Ovary (tissue), 3 donors: Measurements from ENCODE around the gene DNM2.

Experiments used
- EP300 ChIP-seq: sonication (generic); formaldehyde crosslinking; IDR thresholded peaks from one replicate; pipeline ENCODE4 v1.6.1; 2017; ENCODE audit warnings: antibody characterized with exemption
- POLR2A ChIP-seq: fragments of 450-650 bp; IDR thresholded peaks from one replicate; pipeline ENCODE4 v1.6.1; 2017; ENCODE audit warnings: antibody characterized with exemption, mild to moderate bottlenecking, moderate library complexity
- TF ChIP-seq, protein P1 (sequence below), 3 donors: fragments of 450-650 bp in 2 of 3; fragments of 200-600 bp in 1 of 3; IDR thresholded peaks; one replicate each; pipeline versions ENCODE4 v1.5.1 to v1.8.0; 2016 to 2022; ENCODE audit warnings: antibody characterized with exemption in 3 of 3, mild to moderate bottlenecking in 1 of 3
- donor health status: DM: no; HTN: no; CAD: no.

DNA sequence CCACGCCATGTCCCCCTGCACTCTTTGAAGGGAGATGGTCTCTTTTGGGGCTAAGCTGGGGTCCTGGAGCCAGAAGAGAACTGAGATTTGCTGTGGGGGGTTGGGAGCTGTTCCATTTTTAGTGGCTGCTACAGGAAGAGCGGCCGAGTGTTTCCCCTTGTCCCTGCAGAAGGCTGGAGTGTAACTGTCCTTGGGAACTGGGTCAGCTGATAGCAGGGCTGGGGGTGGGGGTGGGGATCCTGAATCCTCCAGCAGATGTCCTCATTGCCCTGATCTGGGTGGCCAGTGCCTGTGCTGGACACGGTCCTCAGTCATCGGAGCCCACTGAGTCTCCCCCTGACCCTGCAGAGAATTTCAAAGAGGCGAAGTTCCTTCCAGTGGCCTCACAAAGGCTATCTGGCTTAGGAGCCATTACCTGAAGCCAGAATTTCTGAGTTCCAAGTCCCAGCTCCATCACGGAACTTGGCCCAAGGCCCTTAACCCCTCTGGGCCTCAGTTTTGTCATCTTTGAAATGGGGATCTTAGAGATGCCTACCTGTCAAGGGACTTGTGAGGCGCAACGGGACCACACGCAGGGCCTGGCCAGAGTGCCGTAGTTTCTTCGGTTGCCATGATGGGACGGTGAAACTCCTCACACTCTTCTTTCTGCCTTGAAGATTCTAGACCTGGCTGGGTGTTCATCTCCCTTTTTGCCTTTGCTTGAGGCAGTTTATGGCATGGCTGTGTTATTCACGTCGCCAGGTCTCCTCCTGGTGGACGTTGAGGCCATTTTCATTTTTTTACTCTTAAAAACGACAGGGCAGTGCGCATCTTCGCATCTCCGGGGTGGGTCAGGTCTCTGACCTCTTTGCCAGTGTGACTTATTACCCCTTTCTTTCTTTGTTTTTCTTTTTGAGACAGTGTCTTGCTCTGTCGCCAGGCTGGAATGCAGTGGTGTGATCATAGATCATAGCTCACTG lies 51.9 kb downstream of the DNM2 start:
- TF ChIP-seq, protein P1, sequence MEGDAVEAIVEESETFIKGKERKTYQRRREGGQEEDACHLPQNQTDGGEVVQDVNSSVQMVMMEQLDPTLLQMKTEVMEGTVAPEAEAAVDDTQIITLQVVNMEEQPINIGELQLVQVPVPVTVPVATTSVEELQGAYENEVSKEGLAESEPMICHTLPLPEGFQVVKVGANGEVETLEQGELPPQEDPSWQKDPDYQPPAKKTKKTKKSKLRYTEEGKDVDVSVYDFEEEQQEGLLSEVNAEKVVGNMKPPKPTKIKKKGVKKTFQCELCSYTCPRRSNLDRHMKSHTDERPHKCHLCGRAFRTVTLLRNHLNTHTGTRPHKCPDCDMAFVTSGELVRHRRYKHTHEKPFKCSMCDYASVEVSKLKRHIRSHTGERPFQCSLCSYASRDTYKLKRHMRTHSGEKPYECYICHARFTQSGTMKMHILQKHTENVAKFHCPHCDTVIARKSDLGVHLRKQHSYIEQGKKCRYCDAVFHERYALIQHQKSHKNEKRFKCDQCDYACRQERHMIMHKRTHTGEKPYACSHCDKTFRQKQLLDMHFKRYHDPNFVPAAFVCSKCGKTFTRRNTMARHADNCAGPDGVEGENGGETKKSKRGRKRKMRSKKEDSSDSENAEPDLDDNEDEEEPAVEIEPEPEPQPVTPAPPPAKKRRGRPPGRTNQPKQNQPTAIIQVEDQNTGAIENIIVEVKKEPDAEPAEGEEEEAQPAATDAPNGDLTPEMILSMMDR (IDR thresholded peaks at IDR 0.05): peak in 2 of 3 donors; percentile 38 to 48
- TF ChIP-seq POLR2A (no peak), EP300 (no peak)
